ENCODE data around the gene GRIN3B. TPM values are rescaled to one million over a fixed set of nuclear protein-coding genes. Genes with fewer than 3 reads are reported as not detected.

The GRIN3B gene
- total and polyA plus RNA-seq, 9 of the 15 experiments (the other 6 are each of a cell fraction or from before 2014, with no cell fraction given) = 0.06 to 0.95 (median 0.19) TPM; not detected in 6

DNA sequence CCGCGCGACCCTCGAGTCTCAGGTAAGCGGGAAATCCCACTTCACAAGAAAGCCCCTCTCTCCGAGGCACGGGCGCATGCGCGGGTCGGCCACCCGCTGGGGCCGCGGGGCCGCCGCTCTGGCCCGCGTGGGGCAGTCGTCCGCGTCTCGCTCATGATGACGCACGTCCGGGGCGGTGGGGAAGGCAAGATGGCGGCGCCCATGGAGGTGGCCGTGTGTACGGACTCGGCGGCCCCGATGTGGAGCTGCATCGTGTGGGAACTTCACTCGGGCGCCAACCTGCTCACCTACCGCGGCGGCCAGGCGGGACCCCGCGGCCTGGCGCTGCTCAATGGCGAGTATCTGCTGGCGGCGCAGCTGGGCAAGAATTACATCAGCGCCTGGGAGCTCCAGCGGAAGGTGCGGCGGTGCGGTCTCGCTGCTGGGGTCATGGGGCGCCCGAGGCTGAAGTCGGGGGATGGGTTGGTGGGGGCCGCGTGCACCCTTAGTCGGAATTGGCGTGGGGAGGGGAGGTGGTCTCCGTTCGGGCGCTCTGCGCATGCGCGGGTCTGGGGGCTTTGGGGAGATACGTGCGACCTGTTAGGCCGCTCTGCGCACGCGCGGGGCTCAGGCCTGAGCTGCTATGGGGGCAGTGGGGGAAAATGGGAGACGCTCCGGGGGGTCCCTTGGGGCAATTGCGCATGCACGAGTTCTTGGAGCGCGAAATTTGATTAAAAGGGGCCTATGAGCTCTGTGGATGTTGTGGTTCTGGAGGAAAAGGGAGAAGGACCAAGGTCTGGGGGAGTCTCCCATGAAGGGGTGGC lies 15.9 kb upstream of the GRIN3B start, which contains the start of gene WDR18 (continued):
- TF ChIP-seq, protein P1, sequence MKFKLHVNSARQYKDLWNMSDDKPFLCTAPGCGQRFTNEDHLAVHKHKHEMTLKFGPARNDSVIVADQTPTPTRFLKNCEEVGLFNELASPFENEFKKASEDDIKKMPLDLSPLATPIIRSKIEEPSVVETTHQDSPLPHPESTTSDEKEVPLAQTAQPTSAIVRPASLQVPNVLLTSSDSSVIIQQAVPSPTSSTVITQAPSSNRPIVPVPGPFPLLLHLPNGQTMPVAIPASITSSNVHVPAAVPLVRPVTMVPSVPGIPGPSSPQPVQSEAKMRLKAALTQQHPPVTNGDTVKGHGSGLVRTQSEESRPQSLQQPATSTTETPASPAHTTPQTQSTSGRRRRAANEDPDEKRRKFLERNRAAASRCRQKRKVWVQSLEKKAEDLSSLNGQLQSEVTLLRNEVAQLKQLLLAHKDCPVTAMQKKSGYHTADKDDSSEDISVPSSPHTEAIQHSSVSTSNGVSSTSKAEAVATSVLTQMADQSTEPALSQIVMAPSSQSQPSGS (CRISPR knock-in tag; IDR thresholded peaks at IDR 0.05) = no peak
- no peak for TF ChIP-seq ZNF655 (CRISPR knock-in tag; IDR thresholded peaks at IDR 0.05)
- no peak for TF ChIP-seq E4F1 (CRISPR knock-in tag; IDR thresholded peaks at IDR 0.05; ENCODE audit: borderline replicate concordance)
- no peak for TF ChIP-seq CHD1 (IDR thresholded peaks at IDR 0.05; ENCODE audit: low read length)
- peak; percentile 81; the same call in 1 of the 2 replicates for TF ChIP-seq MBD2 (IDR thresholded peaks at IDR 0.05; ENCODE audit: borderline replicate concordance, low read depth)
- TF ChIP-seq PTTG1 (tag; IDR thresholded peaks at IDR 0.05; ENCODE audit: low read depth) = no peak
- no peak for TF ChIP-seq BCL6 (CRISPR knock-in tag; IDR thresholded peaks at IDR 0.05)
- no peak for TF ChIP-seq KLF16 (IDR thresholded peaks at IDR 0.05)
- TF ChIP-seq MECOM (CRISPR knock-in tag; IDR thresholded peaks at IDR 0.05) = no peak
- TF ChIP-seq, protein P2, sequence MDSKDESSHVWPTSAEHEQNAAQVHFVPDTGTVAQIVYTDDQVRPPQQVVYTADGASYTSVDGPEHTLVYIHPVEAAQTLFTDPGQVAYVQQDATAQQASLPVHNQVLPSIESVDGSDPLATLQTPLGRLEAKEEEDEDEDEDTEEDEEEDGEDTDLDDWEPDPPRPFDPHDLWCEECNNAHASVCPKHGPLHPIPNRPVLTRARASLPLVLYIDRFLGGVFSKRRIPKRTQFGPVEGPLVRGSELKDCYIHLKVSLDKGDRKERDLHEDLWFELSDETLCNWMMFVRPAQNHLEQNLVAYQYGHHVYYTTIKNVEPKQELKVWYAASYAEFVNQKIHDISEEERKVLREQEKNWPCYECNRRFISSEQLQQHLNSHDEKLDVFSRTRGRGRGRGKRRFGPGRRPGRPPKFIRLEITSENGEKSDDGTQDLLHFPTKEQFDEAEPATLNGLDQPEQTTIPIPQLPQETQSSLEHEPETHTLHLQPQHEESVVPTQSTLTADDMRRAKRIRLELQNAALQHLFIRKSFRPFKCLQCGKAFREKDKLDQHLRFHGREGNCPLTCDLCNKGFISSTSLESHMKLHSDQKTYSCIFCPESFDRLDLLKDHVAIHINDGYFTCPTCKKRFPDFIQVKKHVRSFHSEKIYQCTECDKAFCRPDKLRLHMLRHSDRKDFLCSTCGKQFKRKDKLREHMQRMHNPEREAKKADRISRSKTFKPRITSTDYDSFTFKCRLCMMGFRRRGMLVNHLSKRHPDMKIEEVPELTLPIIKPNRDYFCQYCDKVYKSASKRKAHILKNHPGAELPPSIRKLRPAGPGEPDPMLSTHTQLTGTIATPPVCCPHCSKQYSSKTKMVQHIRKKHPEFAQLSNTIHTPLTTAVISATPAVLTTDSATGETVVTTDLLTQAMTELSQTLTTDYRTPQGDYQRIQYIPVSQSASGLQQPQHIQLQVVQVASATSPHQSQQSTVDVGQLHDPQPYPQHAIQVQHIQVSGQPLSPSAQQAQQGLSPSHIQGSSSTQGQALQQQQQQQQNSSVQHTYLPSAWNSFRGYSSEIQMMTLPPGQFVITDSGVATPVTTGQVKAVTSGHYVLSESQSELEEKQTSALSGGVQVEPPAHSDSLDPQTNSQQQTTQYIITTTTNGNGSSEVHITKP (IDR thresholded peaks at IDR 0.05; ENCODE audit: partially characterized antibody) = no peak
- TF ChIP-seq, protein P3, sequence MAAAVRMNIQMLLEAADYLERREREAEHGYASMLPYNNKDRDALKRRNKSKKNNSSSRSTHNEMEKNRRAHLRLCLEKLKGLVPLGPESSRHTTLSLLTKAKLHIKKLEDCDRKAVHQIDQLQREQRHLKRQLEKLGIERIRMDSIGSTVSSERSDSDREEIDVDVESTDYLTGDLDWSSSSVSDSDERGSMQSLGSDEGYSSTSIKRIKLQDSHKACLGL (CRISPR knock-in tag; IDR thresholded peaks at IDR 0.05; ENCODE audit: borderline replicate concordance, poor library complexity, severe bottlenecking) = peak; percentile 97
- TF ChIP-seq ZNF766 (CRISPR knock-in tag; conservative IDR thresholded peaks at IDR 0.05) = no peak
- TF ChIP-seq FOXJ2 (tag; IDR thresholded peaks at IDR 0.05) = no peak
- no peak for TF ChIP-seq CBX2 (IDR thresholded peaks at IDR 0.05; ENCODE audit: insufficient read depth, low read length, poor library complexity, severe bottlenecking)
- TF ChIP-seq GATA2 (CRISPR knock-in tag; IDR thresholded peaks at IDR 0.05) = no peak
- TF ChIP-seq HSF4 (CRISPR knock-in tag; IDR thresholded peaks at IDR 0.05; ENCODE audit: borderline replicate concordance) = no peak
- no peak for TF ChIP-seq WHSC1 (IDR thresholded peaks at IDR 0.05; ENCODE audit: low read length)

Data from K562 (cell line).